Measurements from ENCODE around the gene TUBB.
"Not testable (repeated sequence)": the region's sequence is repeated elsewhere in the genome, so short reads cannot be mapped to it uniquely, and the experiment has no call there.

Gene TUBB

DNA sequence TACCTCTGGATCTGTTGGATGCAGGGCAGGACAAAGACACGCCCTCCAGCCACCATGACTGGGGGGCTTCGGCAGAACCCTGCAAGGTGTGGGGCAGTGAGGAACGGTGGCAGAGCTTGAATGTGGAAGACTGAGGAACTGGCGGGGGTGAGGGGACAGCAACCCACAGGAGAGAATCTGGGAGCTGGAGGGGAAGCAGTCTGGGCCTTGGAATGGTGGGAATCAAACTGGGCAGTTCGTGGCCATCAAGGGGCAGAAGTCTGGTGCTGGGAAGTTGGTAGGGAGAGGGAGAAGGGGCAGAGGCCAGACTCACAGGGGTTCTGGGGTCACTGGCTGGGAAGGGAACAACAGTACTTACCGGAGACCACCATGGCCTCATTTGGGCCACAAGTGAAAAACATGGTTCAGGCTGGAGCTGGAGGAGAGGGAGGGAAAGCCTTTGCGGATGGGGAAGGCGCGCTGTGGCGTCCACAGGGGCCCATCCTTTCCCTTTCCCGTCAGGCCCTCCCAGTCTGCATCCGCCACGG is 21.7 kb downstream of the TUBB start:
- peak in 1 of 2 donors; percentile 44 for DNase-seq

DNA sequence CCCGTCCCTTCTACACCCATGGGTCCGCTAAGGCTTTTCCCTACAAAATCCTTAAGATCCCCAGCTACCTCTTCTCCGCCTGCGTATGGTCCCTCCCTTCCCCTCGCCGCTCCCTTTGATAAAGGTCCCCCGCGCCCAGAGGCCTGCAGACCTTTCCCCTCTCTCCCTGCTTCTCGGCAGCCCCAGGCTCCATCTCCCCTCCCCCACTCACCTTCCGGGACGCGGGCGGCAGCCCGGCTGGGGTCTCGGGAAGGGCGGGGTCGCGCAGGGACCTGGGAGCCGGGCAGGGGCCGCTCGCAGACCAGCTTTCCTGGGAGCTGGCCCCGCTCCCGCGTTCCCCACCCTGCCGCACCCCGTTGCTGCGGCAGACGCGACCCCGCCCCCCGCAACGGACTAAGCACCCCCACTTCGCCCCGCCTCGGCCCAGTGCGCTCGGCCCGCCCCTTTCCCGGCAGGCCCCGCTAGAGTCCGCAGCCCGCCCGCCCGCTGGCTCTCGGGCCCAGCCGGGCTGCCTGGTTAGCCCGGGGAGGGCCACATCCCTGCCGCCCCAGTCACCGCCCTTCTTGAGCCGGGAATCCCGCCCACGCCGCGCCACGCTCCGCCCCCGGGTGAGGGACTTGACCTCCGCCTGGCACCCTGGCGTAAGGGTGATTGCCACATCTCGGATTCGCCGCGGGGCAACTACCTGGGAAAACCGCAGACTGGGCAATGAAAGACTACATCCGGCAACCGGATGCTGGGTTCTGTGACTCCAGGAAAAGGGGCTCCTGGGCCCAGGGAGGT is 22.4 kb downstream of the TUBB start, which contains the start of gene FLOT1:
Gene FLOT1 (minus strand): TSS at position 372 of the 783 bp plus-strand sequence. CDS start 498 bp downstream, outside the sequence.
- DNase-seq: peak; percentile 85 to 92

DNA sequence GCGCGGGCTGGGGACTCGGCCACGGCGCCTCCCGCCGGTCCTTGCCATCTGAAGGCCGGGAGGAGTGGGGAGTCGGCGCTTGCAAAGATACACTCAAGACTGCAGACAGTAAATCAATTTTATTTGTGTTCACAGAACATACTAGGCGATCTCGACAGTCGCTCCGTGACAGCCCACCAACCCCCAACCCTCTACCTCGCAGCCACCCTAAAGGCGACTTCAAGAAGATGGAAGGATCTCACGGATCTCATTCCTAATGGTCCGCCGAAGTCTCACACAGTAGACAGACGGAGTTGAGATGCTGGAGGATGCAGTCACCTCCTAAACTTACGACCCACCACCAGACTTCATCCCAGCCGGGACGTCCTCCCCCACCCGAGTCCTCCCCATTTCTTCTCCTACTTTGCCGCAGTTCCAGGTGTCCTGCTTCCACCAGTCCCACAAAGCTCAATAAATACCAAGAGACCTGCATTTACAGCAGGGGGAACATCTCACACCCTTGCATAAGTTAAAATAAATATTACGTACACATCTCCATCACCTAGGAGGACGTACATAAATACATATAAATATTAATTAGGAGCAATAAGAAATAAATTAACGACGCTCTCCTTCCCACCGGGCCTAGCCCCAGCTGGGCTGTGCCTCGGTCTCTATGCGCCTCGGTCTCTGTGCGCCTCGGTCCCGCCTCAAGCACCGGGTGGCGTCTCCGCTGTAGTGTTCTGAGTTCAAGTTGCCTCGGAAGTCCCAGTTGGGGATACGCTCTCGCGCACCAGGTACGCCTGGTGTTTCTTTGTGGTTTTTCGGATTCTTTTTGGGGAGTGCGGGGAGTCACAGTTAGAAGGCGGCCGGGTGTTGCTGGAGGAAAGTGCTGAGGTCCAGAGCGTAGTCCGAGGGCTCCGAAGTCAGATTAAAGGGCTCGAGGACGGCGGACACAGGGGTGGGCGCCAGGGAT is 23.2 kb downstream of the TUBB start:
- DNase-seq: peak; percentile 52 to 54

DNA sequence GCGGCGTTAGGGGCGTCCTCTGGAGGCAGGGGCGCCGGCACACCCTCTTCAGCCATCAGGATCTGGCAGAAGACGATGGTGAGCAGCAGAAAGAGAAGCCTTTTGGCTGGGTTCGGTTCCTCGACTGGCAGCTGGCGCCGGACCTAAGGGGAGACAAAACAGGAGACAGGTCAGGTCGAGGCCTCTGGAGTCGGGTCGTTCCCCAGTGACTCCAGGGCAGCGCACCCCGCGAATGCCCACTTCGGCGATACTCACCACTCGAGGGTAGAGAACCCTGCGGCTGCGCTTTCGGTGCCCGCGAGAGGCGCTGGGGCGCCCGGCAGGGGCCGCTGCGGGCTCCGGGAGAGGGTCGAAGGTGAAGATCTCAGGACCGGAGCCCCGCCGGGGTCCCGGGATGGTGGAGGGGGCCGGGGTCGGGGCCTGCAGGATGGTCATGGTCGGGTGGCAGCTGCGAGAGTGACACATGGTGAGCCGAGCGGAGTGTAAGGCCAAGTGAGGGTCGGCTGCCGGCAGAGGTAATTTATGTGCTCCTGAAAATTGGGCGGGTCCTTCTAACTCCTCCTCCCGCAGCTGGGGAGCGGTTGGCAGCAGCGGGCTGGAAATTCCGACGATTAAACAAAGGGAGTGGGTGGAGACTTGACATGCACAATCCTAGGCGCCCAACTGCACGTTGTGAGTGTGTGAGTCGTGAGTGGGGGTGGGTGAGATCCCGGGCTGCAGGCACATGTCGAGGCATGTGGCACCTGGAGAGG is 24.1 kb downstream of the TUBB start, which contains the start of gene IER3:
Gene IER3 (minus strand): TSS at position 494 of the 752 bp plus-strand sequence. CDS start 29 bp downstream, at position 465.
- DNase-seq: peak; percentile 86 to 90

DNA sequence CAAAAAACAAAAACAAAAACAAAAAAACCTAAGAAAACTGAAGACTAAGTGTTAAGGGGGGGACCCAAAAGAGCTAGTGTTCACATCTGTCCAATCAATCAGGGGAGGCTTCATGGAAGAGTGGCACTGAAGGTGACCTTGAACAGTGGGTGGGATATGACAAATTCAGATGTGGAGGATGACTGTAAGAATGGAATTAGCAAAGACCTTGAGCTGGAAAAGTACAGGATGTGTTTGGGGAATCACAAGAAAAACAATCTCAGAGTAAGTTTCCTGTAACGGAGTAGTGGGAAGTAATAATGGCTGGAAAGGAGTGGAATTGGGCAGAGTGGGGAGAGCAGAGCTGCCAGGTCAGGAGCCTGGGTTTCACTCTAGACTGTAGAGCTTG is 27.1 kb downstream of the TUBB start:
- DNase-seq: no peak

DNA sequence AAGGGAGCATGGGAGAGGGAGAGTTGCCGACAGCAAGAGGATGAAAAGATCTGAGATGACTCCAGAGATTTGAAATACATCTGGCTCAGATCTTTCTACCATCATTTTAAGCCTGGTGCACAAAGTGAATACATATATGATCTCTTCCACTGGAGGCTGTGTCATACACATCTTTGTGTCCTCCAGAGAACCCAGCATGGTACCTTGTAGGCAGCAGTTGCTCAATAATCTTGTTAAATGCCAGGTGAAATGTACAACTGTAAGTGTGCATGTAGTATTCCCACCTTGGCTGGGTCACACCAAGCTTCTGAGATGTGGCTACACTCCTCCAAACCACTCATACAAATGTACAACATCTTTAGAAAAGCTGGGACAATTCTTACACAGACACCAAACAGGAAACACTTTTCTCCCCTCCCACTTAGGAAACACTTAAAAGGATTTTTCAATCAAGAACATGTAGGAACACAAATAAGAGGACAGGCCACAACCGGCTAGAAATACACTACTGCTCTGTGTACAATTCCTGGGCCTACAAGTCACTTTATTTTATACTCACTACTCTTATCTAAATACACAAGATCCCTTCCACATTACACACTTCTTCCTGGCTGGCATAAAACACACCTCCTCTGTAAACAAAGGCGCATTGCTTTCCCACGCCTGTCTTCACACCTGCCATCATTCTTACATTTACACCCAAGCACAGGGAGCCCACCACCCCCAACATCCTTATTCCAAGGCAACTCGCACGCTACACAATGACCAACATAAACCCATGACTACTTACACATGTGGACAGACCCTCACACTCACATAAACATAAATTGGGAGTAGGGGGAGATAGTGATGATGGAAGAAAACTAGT is 28.0 kb downstream of the TUBB start:
- no peak for DNase-seq

DNA sequence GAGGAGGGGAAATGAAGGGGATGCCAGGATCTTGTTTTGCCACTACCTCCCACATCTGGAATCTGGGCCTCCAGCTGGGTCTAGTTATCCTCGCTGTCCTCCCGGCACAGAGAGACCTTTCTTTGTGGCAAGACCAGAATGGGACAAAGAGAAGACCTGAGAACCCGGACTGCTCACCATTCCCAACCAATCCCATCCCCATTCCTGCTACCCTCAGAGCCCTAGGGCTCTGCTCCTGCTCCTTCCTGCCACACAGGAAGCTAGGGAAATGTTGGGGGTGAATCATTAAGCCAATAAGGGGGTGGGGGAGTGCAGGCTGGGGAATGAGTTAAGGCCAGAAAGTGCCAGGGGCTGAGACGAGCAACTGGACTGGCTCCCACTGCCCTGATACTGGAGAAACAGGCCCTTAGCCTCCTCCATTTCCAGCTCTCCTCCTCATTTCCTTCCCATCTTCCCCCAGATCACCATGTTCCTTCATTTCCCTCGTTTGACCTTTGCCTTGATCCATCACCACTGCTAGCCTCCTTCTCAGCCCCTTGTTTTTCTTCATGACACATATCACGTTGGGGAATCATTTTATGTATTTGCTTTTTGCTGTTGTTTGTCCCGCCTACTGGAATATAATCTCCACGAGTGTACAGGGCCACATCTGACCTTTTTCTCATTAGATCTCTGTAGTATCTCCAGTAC is 28.8 kb downstream of the TUBB start:
- no peak for DNase-seq

DNA sequence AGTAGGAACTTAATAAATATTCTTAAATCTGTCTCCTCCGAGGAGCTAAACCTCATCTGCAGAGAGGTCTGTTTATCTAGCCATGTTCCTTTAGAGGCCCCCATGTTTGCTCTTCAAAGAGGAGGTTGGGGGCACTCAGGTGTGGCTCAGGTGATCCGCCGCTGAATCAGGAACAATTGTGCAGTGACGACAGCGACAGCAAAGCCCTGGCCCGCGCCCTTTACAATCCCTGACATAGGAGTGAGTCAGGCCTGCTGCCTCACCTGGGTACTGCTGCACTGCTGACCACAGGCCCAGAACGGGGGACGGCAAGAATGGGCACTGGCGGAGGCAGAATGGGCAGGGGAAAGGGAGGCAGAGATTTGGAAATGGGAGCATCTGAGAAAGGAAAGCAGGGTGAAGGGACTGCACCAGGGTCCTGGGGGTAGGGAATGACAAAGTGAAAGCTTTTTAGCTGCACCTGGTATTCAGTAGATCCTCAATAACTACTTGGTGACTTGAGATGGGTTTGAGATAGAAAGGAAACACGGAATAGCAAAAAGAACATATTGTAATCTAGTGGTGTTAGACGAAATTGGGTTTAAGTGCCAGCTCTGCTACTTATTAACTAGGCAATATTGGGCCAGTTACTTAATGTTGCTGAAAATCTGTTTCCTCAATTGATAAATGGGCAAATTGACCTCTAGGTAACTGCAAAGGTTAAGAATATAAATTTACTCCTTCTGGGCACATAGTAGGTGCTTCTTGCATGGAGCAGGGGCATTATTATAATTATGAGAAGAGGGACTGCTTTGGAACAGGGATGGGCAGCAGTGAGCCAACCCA is 29.6 kb downstream of the TUBB start:
- DNase-seq: no peak

DNA sequence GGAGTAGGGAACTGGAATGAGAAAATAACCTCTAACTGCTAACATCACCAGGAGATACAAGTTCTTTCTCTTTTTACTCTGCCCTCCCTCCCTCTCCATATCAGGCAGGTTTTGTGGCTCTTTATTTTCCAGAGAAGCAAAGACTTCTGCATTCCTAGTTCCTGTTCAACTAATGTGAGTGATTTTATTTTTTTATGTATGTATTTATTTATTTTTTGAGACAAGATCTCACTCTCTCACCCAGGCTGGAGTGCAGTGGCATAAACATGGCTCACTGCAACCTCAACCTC is 30.2 kb downstream of the TUBB start:
- DNase-seq: no peak

DNA sequence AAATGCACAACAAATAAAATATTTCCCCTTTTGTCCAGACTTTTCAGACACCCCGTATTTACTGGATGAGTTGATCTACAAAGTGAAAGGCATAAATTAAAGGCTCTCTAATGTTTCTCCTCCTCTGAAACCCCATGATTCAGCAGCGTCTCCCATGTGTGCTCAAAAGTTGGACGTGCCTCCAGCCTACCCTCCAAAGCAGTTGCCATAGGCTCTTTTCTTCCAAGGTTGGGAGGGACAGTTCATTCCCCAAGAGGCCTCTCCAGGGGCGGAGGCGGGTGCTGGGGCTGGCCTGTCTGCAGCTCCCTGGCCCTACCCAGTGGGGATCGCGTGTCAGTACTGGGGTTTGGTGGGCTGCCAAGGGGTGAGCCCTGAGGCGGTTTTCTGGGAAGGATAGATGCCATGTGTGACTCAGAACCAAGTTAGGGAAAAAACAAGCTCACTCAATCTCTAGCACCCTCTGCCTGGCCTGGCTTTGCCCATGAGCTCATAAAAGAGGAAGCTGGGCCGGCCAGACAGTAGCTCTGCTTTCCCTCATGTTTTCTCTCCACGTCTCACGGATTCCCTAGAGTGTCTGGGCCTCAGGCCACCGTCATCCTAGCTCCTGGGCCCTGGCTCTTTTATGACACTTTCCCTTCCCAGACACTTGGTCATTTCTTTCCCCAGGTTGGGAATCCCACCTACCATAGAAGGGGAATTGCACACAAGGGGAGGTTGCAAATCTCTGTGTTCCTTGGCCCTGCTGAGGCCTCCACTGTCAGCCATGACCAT is 32.2 kb downstream of the TUBB start:
- DNase-seq: no peak

DNA sequence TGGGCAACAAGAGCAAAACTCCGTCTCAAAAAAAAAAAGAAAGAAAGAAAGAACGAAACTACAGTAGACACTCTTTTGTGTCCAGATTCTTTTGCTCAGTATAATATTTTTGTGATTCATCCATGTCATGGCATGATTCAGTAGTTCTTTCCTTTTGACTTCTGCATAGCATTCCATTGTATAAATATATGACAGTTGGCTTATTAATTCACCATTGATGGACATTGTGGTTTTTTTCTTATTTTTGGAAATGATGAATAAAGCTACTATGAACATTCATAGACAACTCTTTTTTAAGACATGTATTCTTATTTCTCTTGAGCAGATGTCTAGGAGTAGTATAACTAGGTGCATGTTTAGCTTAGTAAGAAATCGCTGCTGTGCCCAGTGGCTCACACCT is 34.5 kb downstream of the TUBB start:
- no peak for DNase-seq

DNA sequence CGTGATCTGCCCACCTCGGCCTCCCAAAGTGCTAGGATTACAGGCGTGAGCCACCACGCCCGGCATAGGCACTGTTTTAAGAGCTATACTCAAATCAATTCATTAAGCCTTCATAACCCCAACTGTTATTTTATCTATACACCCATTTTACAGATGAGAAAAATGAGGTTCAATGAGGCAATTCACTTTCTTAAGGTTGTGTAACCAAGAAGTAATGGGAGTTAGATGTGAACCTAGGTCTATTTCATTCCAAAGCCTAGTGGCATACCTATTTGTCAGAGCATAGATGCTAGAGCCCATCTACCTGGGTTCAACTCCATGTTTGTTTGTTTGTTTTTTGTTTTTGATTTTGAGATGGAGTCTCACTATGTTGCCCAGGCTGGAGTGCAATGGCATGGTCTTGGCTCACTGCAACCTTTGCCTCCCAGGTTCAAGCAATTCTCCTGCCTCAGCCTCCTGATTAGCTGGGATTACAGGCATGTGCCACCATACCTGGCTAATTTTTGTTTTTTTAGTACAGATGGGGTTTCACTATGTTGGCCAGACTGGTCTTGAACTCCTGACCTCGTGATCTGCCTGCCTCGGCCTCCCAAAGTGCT is 36.4 kb downstream of the TUBB start:
- not testable (repeated sequence) for DNase-seq

DNA sequence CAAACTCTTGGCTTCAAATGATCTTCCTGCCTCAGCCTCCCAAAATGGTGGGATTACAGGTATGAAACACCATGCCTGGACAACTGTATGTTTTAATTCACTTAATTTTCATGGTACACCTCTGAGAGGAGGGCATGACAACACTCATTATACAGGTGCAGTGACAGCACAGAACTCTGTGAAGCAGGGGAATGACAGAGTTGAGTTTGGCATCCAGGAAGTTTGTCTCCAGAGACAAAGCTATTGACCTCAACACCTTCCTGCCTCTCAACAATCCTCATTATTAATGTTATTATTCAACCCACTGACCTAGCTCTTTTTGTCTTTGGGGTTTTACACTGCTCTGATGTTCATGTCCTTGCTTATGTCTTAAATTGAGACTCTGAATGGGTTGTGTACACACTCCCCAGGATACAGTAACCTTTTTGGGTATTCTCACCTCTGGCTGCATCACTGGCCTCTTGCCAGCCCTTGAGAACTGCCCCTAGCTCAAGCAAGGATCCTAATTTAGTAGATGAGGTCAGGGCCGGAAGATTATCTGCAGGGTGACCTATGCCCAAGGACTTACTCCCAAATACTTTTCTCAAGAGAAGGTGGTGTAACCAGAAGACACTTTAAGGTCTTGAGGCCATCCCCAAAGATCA is 37.2 kb downstream of the TUBB start:
- no peak for DNase-seq

DNA sequence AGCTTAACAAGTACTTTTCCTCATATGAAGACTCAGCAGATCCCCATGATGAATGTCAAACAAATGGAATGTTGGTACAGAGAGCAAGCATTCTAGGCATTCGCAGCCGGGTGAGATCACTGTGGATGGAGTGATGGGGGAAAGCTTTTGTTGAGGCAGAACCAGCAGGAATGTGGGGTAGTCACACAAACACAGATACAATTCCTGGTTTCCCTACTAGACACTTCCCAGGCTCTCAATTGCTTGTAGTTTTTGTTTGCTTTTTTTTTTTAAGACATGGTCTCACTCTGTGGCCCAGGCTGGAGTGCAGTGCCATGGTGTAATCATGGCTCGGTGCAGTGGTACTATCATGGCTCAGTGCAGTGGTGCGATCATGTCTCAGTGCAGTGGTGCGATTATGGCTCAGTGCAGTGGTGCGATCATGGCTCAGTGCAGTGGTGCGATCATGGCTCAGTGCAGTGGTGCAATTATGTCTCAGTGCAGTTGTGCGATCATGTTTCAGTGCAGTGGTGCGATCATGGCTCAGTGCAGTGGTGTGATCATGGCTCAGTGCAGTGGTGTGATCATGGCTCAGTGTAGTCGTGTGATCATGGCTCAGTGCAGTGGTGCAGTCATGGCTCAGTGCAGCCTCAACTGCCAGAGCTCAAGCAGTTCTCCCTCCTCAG is 39.6 kb downstream of the TUBB start:
- no peak for DNase-seq

DNA sequence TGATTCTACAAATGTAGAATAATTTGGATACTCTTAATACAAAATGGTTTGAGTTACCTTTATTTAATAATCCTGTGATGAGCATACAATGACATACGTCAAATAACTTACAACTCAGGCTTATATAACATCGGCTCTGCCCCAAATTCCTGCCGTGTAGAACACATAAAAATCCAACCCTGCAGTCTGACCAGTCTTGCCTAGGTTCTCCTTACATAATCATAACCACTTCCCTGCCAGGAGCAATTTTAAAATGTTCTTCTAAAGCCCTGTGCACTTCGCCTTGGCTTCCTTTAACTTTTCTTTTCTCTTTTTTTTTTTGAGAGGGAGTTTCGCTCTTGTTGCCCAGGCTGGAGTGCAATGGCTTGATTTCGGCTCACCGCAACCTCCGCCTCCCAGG is 40.4 kb downstream of the TUBB start:
- no peak for DNase-seq

DNA sequence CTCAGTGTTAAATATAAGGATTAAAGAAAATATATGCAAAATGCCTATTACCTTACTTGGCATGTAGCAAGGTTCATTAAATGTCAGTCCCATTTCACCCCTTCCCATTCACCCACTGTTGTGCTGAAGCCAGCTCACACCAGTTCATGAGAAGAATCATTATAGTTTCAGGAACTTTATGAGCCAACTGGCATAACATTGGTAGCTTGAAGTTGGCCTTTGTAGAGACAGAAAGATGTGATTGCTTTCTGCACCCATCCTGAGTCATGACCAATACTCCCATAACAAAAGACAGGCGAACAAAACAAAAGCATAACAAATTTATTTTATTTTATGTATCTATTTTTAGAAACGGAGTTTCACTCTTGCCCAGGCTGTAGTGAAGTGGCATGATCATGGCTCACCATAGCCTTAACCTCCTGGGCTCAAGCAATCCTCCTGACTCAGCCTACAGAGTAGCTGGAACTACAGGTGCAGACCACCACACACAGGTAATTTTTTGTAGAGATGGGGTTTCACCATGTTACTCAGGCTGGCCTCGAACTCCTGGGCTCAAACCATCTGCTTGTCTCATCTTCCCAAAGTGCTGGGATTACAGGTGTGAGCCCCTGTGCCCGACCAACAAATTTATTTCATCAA is 41.8 kb downstream of the TUBB start:
- no peak for DNase-seq

DNA sequence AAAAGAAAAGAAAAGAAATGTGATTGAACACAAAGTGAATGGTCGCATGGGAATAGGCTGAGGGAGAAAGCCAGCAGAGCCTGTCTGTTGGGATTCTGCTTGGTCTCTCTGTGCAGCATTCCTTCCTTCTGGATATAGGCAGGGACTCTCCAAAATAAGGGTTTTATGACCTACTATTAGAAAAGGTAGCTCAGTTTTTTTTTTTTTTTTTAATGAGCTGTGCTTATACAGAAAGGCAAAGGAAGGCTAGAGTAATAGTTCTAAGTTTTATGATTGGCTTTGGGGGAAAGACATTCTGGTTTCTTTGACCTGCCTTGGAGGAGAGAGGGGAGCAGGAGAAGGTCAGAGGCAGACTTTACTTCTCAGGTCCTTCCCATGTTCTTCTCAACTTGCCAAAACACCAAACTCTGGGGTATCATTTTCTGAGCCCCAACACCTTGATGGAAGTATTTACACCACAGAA is 43.0 kb downstream of the TUBB start:
- no peak for DNase-seq
